ENCODE results near the gene NPLOC4.

NPLOC4 gene

GRCh38 chr17:81519284-81520020 is 117.5 kb downstream of the NPLOC4 start:
- DNase-seq (ENCODE audit: low read depth in 2 of 2): no peak

- DNase-seq (ENCODE audit: low read depth in 2 of 2): no peak
These were observed 118.1 kb downstream of the NPLOC4 start for GRCh38 chr17:81518785-81519283.

- no peak for DNase-seq (ENCODE audit: low read depth in 2 of 2)
These were observed 118.7 kb downstream of the NPLOC4 start for GRCh38 chr17:81518113-81518784.

GRCh38 chr17:81517339-81518112 is 119.4 kb downstream of the NPLOC4 start:
- DNase-seq (ENCODE audit: low read depth in 2 of 2): no peak

GRCh38 chr17:81517009-81517338 is 119.9 kb downstream of the NPLOC4 start:
- no peak for DNase-seq (ENCODE audit: low read depth in 2 of 2)

GRCh38 chr17:81516439-81516838 is 120.5 kb downstream of the NPLOC4 start:
- DNase-seq (ENCODE audit: low read depth in 2 of 2): no peak

- DNase-seq (ENCODE audit: low read depth in 2 of 2): no peak
These were observed 121.3 kb downstream of the NPLOC4 start for GRCh38 chr17:81515530-81516041.

GRCh38 chr17:81514739-81515529 is 122.0 kb downstream of the NPLOC4 start:
- DNase-seq (ENCODE audit: low read depth in 2 of 2): peak in 1 of 2 experiments; percentile 68

- no peak for DNase-seq (ENCODE audit: low read depth in 2 of 2)
These were observed 122.5 kb downstream of the NPLOC4 start for GRCh38 chr17:81514489-81514738.

- DNase-seq (ENCODE audit: low read depth in 2 of 2): no peak
These were observed 123.0 kb downstream of the NPLOC4 start for GRCh38 chr17:81513753-81514488.

- DNase-seq (ENCODE audit: low read depth in 2 of 2): no peak
These were observed 123.5 kb downstream of the NPLOC4 start for GRCh38 chr17:81513372-81513752.

- peak; percentile 79 to 85 for DNase-seq (ENCODE audit: low read depth in 2 of 2)
These were observed 124.1 kb downstream of the NPLOC4 start, which contains the start of gene ACTG1 for GRCh38 chr17:81512562-81513371. TSS of gene ACTG1 (minus strand) at chr17:81512799. CDS start at chr17:81512354, 445 bp downstream.

GRCh38 chr17:81511804-81512561 is 124.9 kb downstream of the NPLOC4 start:
- DNase-seq (ENCODE audit: low read depth in 2 of 2): peak in 1 of 2 experiments; percentile 39

- DNase-seq (ENCODE audit: low read depth in 2 of 2): no peak
These were observed 125.4 kb downstream of the NPLOC4 start for GRCh38 chr17:81511554-81511803.

GRCh38 chr17:81510785-81511553 is 125.9 kb downstream of the NPLOC4 start:
- DNase-seq (ENCODE audit: low read depth in 2 of 2): no peak

GRCh38 chr17:81509972-81510784 is 126.7 kb downstream of the NPLOC4 start:
- no peak for DNase-seq (ENCODE audit: low read depth in 2 of 2)

- no peak for DNase-seq (ENCODE audit: low read depth in 2 of 2)
These were observed 127.5 kb downstream of the NPLOC4 start for GRCh38 chr17:81509207-81509971.

Data from stimulated activated CD4-positive, alpha-beta T cell treated with anti-CD3 and anti-CD28 coated beads, Interleukin-12 subunit alpha, Interleukin-12 subunit beta, amount 100 ng/mL, for 24 hours (primary cell).